HG03354 (cell line): ENCODE measurements around the gene SPRY4.
"Not testable (repeated sequence)": the region's sequence is repeated elsewhere in the genome, so short reads cannot be mapped to it uniquely, and the experiment has no call there.

Experiments
- ATAC-seq: cut with Tn5 transposase; IDR thresholded peaks from one replicate; pipeline ENCODE4 v1.9.1; 2021; ENCODE audit warnings: mild to moderate bottlenecking; ENCODE audit not compliant: unreplicated experiment, poor library complexity, severe bottlenecking

The SPRY4 gene

DNA sequence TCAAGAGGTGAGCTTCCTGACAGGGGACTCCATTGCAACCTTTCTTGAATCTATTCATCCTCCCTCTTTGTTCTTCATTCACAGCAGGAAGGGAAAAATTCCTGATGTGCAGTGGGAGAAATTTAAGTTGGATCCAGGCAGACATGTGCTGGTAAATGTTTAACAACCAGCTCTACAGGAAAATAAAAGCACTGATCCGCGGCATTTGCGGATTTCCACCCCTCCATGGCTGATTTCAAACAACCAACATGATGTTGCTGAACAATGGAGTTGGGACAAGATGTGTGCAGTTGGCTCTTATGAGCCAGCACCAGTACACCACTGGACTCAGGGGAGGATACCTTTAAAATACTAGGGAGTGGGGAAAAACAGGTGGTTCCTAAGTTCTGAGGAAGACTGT, 47.0 kb downstream of the SPRY4 start:
- no peak for ATAC-seq

DNA sequence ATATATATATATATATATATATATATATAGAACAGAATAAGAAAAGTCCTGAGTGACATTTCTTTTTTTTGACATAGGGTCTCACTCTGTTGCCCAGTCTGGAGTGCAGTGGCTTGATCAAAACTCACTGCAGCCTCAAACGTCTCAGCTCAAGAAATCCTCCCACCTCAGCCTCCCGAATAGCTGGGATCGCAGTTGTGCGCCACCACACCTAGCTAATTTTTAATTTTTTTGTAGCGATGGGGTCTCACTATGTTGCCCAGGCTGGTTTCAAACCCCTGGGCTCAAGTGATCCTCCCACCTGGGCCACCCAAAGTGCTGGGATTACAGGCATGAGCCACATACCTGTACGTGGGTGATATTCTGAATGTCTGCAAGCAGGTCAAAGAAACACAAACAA, 48.3 kb downstream of the SPRY4 start:
- ATAC-seq, result no peak

- ATAC-seq, result no peak
Observed at GRCh38 chr5:142275496-142275895, 49.3 kb downstream of the SPRY4 start.

GRCh38 chr5:142272596-142272995, 52.2 kb downstream of the SPRY4 start:
- ATAC-seq, result not testable (repeated sequence)

GRCh38 chr5:142264084-142264483, 60.7 kb downstream of the SPRY4 start:
- not testable (repeated sequence) for ATAC-seq

GRCh38 chr5:142263346-142263745, 61.5 kb downstream of the SPRY4 start:
- no peak for ATAC-seq

- no peak for ATAC-seq
Observed at GRCh38 chr5:142262683-142263082, 62.1 kb downstream of the SPRY4 start.
